ENCODE results near the gene PPP1R9B.

PPP1R9B gene

DNA sequence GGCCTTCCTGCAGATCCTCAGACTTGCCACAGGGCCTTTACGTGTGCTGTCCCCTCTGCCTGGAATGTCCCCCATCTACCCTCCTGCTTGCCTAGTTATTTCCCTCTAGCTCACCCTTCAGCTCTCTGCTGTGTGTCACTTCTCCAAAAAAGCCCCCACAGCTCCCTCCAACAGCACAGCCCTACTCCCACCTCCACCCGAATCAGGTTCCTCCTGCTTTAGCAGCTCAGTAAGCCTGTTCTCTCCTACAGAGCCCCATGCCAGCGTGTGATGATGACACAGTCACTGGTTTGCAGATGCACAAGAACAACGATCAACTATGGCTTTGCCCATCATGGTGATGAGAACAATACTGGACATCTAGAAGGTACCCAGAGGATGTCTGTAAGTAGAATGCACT, 13.4 kb downstream of the PPP1R9B start:
- no peak overlapping the region for H2AFZ ChIP-seq (ENCODE audit: low read length)
- no peak overlapping the region for H3K4me2 ChIP-seq (ENCODE audit: low read length)
- H3F3A ChIP-seq (ENCODE audit: insufficient read depth, low read length): no peaks in the 10 kb centered on the region
- no peak overlapping the region for H3K27ac ChIP-seq (ENCODE audit: low read depth, low read length, poor library complexity, severe bottlenecking)
- H3K9me3 ChIP-seq (ENCODE audit: low read length): no peaks in the 10 kb centered on the region
- H3K36me3 ChIP-seq (ENCODE audit: insufficient read depth, low read length): peaks cover 75% of the 10 kb centered on the region
- no peaks in the 10 kb centered on the region for H3K4me1 ChIP-seq (ENCODE audit: insufficient read depth, low read length, severe bottlenecking)
- TF ChIP-seq EZH2 (IDR thresholded peaks at IDR 0.05; ENCODE audit: borderline replicate concordance, low read length): no peak
- TF ChIP-seq, protein P1, sequence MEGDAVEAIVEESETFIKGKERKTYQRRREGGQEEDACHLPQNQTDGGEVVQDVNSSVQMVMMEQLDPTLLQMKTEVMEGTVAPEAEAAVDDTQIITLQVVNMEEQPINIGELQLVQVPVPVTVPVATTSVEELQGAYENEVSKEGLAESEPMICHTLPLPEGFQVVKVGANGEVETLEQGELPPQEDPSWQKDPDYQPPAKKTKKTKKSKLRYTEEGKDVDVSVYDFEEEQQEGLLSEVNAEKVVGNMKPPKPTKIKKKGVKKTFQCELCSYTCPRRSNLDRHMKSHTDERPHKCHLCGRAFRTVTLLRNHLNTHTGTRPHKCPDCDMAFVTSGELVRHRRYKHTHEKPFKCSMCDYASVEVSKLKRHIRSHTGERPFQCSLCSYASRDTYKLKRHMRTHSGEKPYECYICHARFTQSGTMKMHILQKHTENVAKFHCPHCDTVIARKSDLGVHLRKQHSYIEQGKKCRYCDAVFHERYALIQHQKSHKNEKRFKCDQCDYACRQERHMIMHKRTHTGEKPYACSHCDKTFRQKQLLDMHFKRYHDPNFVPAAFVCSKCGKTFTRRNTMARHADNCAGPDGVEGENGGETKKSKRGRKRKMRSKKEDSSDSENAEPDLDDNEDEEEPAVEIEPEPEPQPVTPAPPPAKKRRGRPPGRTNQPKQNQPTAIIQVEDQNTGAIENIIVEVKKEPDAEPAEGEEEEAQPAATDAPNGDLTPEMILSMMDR (IDR thresholded peaks at IDR 0.05; ENCODE audit: low read length): no peak
- no peaks in the 10 kb centered on the region for H4K20me1 ChIP-seq (ENCODE audit: insufficient read depth, low read length)
- no peaks in the 10 kb centered on the region for H3K79me2 ChIP-seq (ENCODE audit: insufficient read depth, low read length)
- no peaks in the 10 kb centered on the region for H3K27me3 ChIP-seq (ENCODE audit: insufficient read depth, low read length)
- no peaks in the 10 kb centered on the region for H3K9me2 ChIP-seq (ENCODE audit: low read depth, low read length)
- no peak overlapping the region for H3K9ac ChIP-seq (ENCODE audit: low read length)
- no peak overlapping the region for H3K4me3 ChIP-seq (ENCODE audit: low read depth, low read length, poor library complexity, severe bottlenecking)

DNA sequence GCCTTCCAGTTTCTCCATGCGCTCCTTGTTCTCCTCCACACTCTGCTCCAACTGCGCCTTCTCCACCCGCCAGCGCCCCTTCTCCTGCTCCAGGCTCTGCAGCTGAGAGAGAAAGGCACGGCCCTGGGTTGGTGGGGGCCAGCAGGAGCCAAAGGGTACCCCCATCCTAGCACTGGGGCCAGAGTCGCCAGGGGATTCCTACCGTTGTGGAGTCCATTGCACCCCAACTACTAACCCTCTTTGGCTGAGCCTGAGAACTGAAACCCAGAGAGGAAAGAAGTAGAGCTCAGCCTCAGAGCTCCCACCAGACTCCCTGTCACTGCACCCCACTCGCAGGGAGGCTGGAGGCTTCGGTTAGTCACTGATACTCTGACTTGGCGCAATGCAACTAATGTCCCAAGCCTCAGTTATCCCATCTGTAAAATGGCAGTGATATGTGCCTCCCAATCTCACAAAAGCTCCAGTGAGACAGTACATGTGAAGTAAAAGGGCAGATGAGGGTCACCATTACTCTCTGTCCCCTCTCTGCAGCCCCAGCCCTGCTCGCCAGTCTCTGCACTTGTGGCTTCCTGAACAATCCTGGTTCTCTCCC, 14.3 kb downstream of the PPP1R9B start:
- Histone ChIP-seq H4K20me1 (ENCODE audit: insufficient read depth, low read length) (no peaks in the 10 kb centered on the region), H3K27me3 (ENCODE audit: insufficient read depth, low read length) (no peaks in the 10 kb centered on the region), H3K36me3 (ENCODE audit: insufficient read depth, low read length) (peaks cover 68% of the 10 kb centered on the region)

DNA sequence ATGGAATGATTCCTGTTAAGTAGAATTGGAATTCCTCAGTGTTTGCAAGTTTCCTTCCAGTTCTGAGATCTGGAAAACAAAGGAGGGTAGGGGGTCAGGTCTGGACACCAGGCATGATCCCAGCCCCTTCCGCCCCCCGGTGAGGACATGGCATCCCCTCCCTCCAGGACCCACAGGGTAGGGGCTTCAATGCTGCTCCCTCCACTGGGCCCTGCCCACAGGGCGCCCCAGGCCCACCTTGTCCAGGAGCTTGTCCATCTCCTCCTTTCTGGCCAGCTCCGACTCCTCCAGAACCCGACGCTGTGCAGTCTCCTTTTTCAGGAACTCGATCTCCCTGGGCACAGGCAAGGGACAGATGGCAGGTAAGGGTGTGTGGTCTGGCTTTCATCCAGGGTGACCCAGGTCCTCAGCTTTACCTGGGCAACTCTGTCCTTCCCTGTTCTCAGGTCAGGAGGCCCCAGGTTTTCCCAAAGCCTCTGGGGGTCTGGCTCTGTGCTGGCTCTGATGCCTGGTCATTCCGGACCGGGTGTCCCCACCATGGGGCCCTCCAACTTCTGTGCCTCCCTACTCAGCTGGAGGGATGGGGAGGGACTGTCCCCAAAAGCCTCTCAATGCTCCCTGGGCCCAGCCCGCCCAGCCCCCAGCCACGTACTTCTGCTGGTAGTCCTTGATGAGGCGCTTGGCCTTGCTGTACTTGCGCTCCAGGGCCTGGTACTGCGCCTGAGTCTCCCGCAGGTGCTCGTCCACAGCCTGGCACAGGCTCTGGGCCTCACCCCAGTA, 15.0 kb downstream of the PPP1R9B start:
- Histone ChIP-seq H3K27me3 (ENCODE audit: insufficient read depth, low read length) (no peaks in the 10 kb centered on the region), H3K9ac (ENCODE audit: low read length) (no peak overlapping the region), H3K4me3 (ENCODE audit: low read depth, low read length, poor library complexity, severe bottlenecking) (no peak overlapping the region), H3K27ac (ENCODE audit: low read depth, low read length, poor library complexity, severe bottlenecking) (no peak overlapping the region), H3K36me3 (ENCODE audit: insufficient read depth, low read length) (peaks cover 61% of the 10 kb centered on the region), H3K4me2 (ENCODE audit: low read length) (no peak overlapping the region), H3F3A (ENCODE audit: insufficient read depth, low read length) (no peaks in the 10 kb centered on the region), H3K4me1 (ENCODE audit: insufficient read depth, low read length, severe bottlenecking) (no peaks in the 10 kb centered on the region), H3K9me3 (ENCODE audit: low read length) (no peaks in the 10 kb centered on the region), H4K20me1 (ENCODE audit: insufficient read depth, low read length) (no peaks in the 10 kb centered on the region), H2AFZ (ENCODE audit: low read length) (no peak overlapping the region), H3K79me2 (ENCODE audit: insufficient read depth, low read length) (no peaks in the 10 kb centered on the region), H3K9me2 (ENCODE audit: low read depth, low read length) (no peaks in the 10 kb centered on the region)
- TF ChIP-seq, protein P1 (IDR thresholded peaks at IDR 0.05; ENCODE audit: low read length): no peak
- TF ChIP-seq EZH2 (IDR thresholded peaks at IDR 0.05; ENCODE audit: borderline replicate concordance, low read length): no peak

More for the DNA sequence above, 14.3 kb downstream of the PPP1R9B start:
- Histone ChIP-seq H3K9me2 (ENCODE audit: low read depth, low read length) (no peaks in the 10 kb centered on the region), H3K9ac (ENCODE audit: low read length) (no peak overlapping the region), H3K4me2 (ENCODE audit: low read length) (no peak overlapping the region), H3K4me1 (ENCODE audit: insufficient read depth, low read length, severe bottlenecking) (no peaks in the 10 kb centered on the region), H3K9me3 (ENCODE audit: low read length) (no peaks in the 10 kb centered on the region), H2AFZ (ENCODE audit: low read length) (no peak overlapping the region), H3K27ac (ENCODE audit: low read depth, low read length, poor library complexity, severe bottlenecking) (no peak overlapping the region), H3K4me3 (ENCODE audit: low read depth, low read length, poor library complexity, severe bottlenecking) (no peak overlapping the region), H3K79me2 (ENCODE audit: insufficient read depth, low read length) (no peaks in the 10 kb centered on the region), H3F3A (ENCODE audit: insufficient read depth, low read length) (no peaks in the 10 kb centered on the region)
- TF ChIP-seq, protein P1 (IDR thresholded peaks at IDR 0.05; ENCODE audit: low read length): no peak
- TF ChIP-seq EZH2 (IDR thresholded peaks at IDR 0.05; ENCODE audit: borderline replicate concordance, low read length): no peak
